Testis (tissue), 3 donors: ENCODE data around the gene OPA1. TPM values are rescaled to one million over a fixed set of nuclear protein-coding genes. Genes with fewer than 3 reads are reported as not detected.

Experiments used
- DNase-seq: peaks from one replicate; pipeline ENCODE4 v3.0.0-alpha.2; 2019
- H3K27ac ChIP-seq, 2 donors: fragments of 200-600 bp; sonication (generic); one replicate each; pipeline ENCODE4 v1.5.1; 2019
- H3K27me3 ChIP-seq: fragments of 200-600 bp; sonication (generic); one replicate; pipeline ENCODE4 v1.5.1; 2019
- H3K36me3 ChIP-seq: fragments of 200-600 bp; sonication (generic); one replicate; pipeline ENCODE4 v1.5.1; 2017; ENCODE audit warnings: low read depth; ENCODE audit errors: missing control alignments
- H3K4me1 ChIP-seq: fragments of 200-600 bp; sonication (generic); one replicate; pipeline ENCODE4 v1.5.1; 2019
- H3K4me3 ChIP-seq, 2 donors: fragments of 200-600 bp; sonication (generic); one replicate each; pipeline ENCODE4 v1.5.1; 2017 to 2019
- H3K9me3 ChIP-seq: fragments of 200-600 bp; sonication (generic); one replicate; pipeline ENCODE4 v1.5.1; 2017
- CTCF ChIP-seq, 3 experiments: fragments of 450-650 bp in 2 of 3; fragments of 200-600 bp in 1 of 3; sonication (generic) in 1 of 3; IDR thresholded peaks; one replicate each; pipeline ENCODE4 v1.5.1; 2016 to 2019; ENCODE audit warnings: antibody characterized with exemption in 3 of 3, mild to moderate bottlenecking in 2 of 3, moderate library complexity in 1 of 3
- POLR2A ChIP-seq: fragments of 450-650 bp; IDR thresholded peaks from one replicate; pipeline ENCODE4 v1.6.1; 2017; ENCODE audit warnings: antibody characterized with exemption, mild to moderate bottlenecking, moderate library complexity
- WGBS, 2 donors: methylation state at CpG; one replicate each; pipeline ENCODE4 v1.1.5; 2018; 5-methylcytosine and 5-hydroxymethylcytosine counted together
- intact Hi-C: fragments of 100-400 bp; cut with DNase I; formaldehyde crosslinking; loops from one replicate; pipeline ENCODE4 v1.15.1; 2023; ENCODE audit warnings: low total_unique reads
- polyA plus RNA-seq: library from polyadenylated mRNA; stranded (reverse); fragments of 350-450 nt; fragmentation: Illumina TruSeq; extraction: RNeasy Lipid Tissue Mini Kit (QIAGEN cat#74804); gene quantifications from one replicate; pipeline ENCODE4 v1.2.3, GENCODE V29; 2014; ENCODE audit warnings: low read depth, low replicate concordance; ENCODE audit not compliant: insufficient read depth
- total RNA-seq, 2 donors: library from RNA; depleted of rRNA; stranded (reverse); fragments of >200 nt; gene quantifications; one replicate each; pipeline ENCODE4 v1.2.3, GENCODE V29; 2016

The OPA1 gene
- total and polyA plus RNA-seq, 3 donors from 2014 or later, result 21.0 to 39.8 (median 35.1) TPM

- DNase-seq, result no peak
- H3K36me3 ChIP-seq, result no peaks in the 10 kb centered on the region
- H3K4me3 ChIP-seq, result no peak overlapping the region
- no peaks in the 10 kb centered on the region for H3K9me3 ChIP-seq
- intact Hi-C loops, result no loop called here
- H3K27me3 ChIP-seq, result no peaks in the 10 kb centered on the region
- H3K4me1 ChIP-seq, result no peaks in the 10 kb centered on the region
- no peak for TF ChIP-seq CTCF (IDR thresholded peaks at IDR 0.05)
- TF ChIP-seq POLR2A, result no peak
- no peak overlapping the region for H3K27ac ChIP-seq
These were observed 33.9 kb upstream of the OPA1 start for GRCh38 chr3:193559100-193559499.

- H3K27ac ChIP-seq, result no peak overlapping the region
- no peaks in the 10 kb centered on the region for H3K27me3 ChIP-seq
- no peaks in the 10 kb centered on the region for H3K9me3 ChIP-seq
- 85 to 91% methylated on average over 4 of the region's 4 CpGs for WGBS, 2 donors
- no peak for DNase-seq
- H3K36me3 ChIP-seq, result no peaks in the 10 kb centered on the region
- no peak overlapping the region for H3K4me3 ChIP-seq
- TF ChIP-seq CTCF (IDR thresholded peaks at IDR 0.05) (no peak), POLR2A (no peak)
- no peaks in the 10 kb centered on the region for H3K4me1 ChIP-seq
- intact Hi-C loops, result no loop called here
These were observed 32.9 kb upstream of the OPA1 start for GRCh38 chr3:193560091-193560490.

GRCh38 chr3:193560870-193561269 is 32.1 kb upstream of the OPA1 start:
- TF ChIP-seq POLR2A (no peak), CTCF (IDR thresholded peaks at IDR 0.05) (no peak)
- Histone ChIP-seq H3K27me3 (no peaks in the 10 kb centered on the region), H3K36me3 (no peaks in the 10 kb centered on the region), H3K9me3 (no peaks in the 10 kb centered on the region), H3K4me1 (no peaks in the 10 kb centered on the region), H3K4me3 (no peak overlapping the region), H3K27ac (no peak overlapping the region)
- no peak for DNase-seq
- intact Hi-C loops, result no loop called here
- whole genome bisulfite sequencing, 2 donors, result 78 to 83% methylated on average over 1 to 4 of the region's 4 CpGs

- Histone ChIP-seq H3K27ac (no peak overlapping the region), H3K36me3 (no peaks in the 10 kb centered on the region), H3K9me3 (no peaks in the 10 kb centered on the region), H3K4me3 (no peak overlapping the region), H3K4me1 (no peaks in the 10 kb centered on the region), H3K27me3 (no peaks in the 10 kb centered on the region)
- no peak for DNase-seq
- TF ChIP-seq POLR2A (no peak), CTCF (IDR thresholded peaks at IDR 0.05) (no peak)
- WGBS, 2 donors, result 77 to 83% methylated on average over 3 of the region's 3 CpGs
- intact Hi-C loops, result no loop called here
These were observed 29.6 kb upstream of the OPA1 start for GRCh38 chr3:193563426-193563825.

GRCh38 chr3:193564012-193564411 is 29.0 kb upstream of the OPA1 start:
- DNase-seq, result no peak
- H3K36me3 ChIP-seq, result no peaks in the 10 kb centered on the region
- H3K4me1 ChIP-seq, result no peaks in the 10 kb centered on the region
- intact Hi-C loops, result no loop called here
- H3K27me3 ChIP-seq, result no peaks in the 10 kb centered on the region
- WGBS, 2 donors, result 69 to 88% methylated on average over 1 of the region's 1 CpG
- H3K4me3 ChIP-seq, result no peak overlapping the region
- no peaks in the 10 kb centered on the region for H3K9me3 ChIP-seq
- H3K27ac ChIP-seq, result no peak overlapping the region
- TF ChIP-seq CTCF (IDR thresholded peaks at IDR 0.05) (no peak), POLR2A (no peak)
